Mononuclear cell (primary cell): ENCODE data around the gene TENT4A. TPM values are rescaled to one million over a fixed set of nuclear protein-coding genes. Genes with fewer than 3 reads are reported as not detected.

Experiments used
- H3K27me3 ChIP-seq: 2 replicates; pipeline ENCODE4 v1.6.0; 2011; ENCODE audit warnings: low read length, control low read depth; ENCODE audit not compliant: insufficient read depth
- H3K4me1 ChIP-seq: 2 replicates; pipeline ENCODE4 v1.5.1; 2011; ENCODE audit warnings: mild to moderate bottlenecking, low read length, control low read depth; ENCODE audit not compliant: insufficient read depth
- H3K4me3 ChIP-seq: 2 replicates; pipeline ENCODE4 v1.5.1; 2011; ENCODE audit warnings: mild to moderate bottlenecking, low read length, moderate library complexity
- H3K9me3 ChIP-seq: 2 replicates; pipeline ENCODE4 v1.5.1; 2011; ENCODE audit warnings: low read depth, mild to moderate bottlenecking, control low read depth, low read length
- total RNA-seq: library from RNA; depleted of rRNA; stranded (reverse); fragments of >200 nt; gene quantifications from one replicate; pipeline ENCODE4 v1.2.3, GENCODE V29; 2012

TENT4A gene
- total RNA-seq, 1 donor: 38.9 TPM

GRCh38 chr5:6755519-6755918 is 42.3 kb downstream of the TENT4A start:
- Histone ChIP-seq H3K4me1 (peaks cover 11% of the 10 kb centered on the region), H3K27me3 (no peaks in the 10 kb centered on the region), H3K4me3 (no peak overlapping the region), H3K9me3 (no peaks in the 10 kb centered on the region)

GRCh38 chr5:6755941-6756340 is 42.7 kb downstream of the TENT4A start:
- no peaks in the 10 kb centered on the region for H3K9me3 ChIP-seq
- no peak overlapping the region for H3K4me3 ChIP-seq
- H3K4me1 ChIP-seq: peaks cover 13% of the 10 kb centered on the region
- H3K27me3 ChIP-seq: no peaks in the 10 kb centered on the region

GRCh38 chr5:6757414-6757969 is 44.3 kb downstream of the TENT4A start:
- no peaks in the 10 kb centered on the region for H3K27me3 ChIP-seq
- H3K4me3 ChIP-seq: no peak overlapping the region
- no peaks in the 10 kb centered on the region for H3K9me3 ChIP-seq
- peaks cover 16% of the 10 kb centered on the region for H3K4me1 ChIP-seq

- no peaks in the 10 kb centered on the region for H3K27me3 ChIP-seq
- no peaks in the 10 kb centered on the region for H3K9me3 ChIP-seq
- peaks cover 16% of the 10 kb centered on the region for H3K4me1 ChIP-seq
- no peak overlapping the region for H3K4me3 ChIP-seq
These were observed 45.0 kb downstream of the TENT4A start for GRCh38 chr5:6758236-6758635.

GRCh38 chr5:6758706-6759105 is 45.5 kb downstream of the TENT4A start:
- H3K27me3 ChIP-seq: no peaks in the 10 kb centered on the region
- no peaks in the 10 kb centered on the region for H3K9me3 ChIP-seq
- H3K4me3 ChIP-seq: no peak overlapping the region
- peaks cover 16% of the 10 kb centered on the region for H3K4me1 ChIP-seq

- Histone ChIP-seq H3K9me3 (no peaks in the 10 kb centered on the region), H3K4me1 (peaks cover 13% of the 10 kb centered on the region), H3K4me3 (no peak overlapping the region), H3K27me3 (no peaks in the 10 kb centered on the region)
These were observed 46.2 kb downstream of the TENT4A start for GRCh38 chr5:6759401-6759800.

- no peaks in the 10 kb centered on the region for H3K27me3 ChIP-seq
- no peak overlapping the region for H3K4me3 ChIP-seq
- H3K9me3 ChIP-seq: no peaks in the 10 kb centered on the region
- H3K4me1 ChIP-seq: peaks cover 10% of the 10 kb centered on the region
These were observed 46.8 kb downstream of the TENT4A start for GRCh38 chr5:6759983-6760382.

GRCh38 chr5:6760686-6761085 is 47.5 kb downstream of the TENT4A start:
- Histone ChIP-seq H3K9me3 (no peaks in the 10 kb centered on the region), H3K27me3 (no peaks in the 10 kb centered on the region), H3K4me1 (peaks cover 14% of the 10 kb centered on the region), H3K4me3 (no peak overlapping the region)

GRCh38 chr5:6761333-6761732 is 48.1 kb downstream of the TENT4A start:
- Histone ChIP-seq H3K4me1 (peaks cover 21% of the 10 kb centered on the region), H3K9me3 (no peaks in the 10 kb centered on the region), H3K27me3 (no peaks in the 10 kb centered on the region), H3K4me3 (no peak overlapping the region)

GRCh38 chr5:6762116-6762515 is 48.9 kb downstream of the TENT4A start:
- Histone ChIP-seq H3K4me1 (peaks cover 29% of the 10 kb centered on the region), H3K27me3 (no peaks in the 10 kb centered on the region), H3K9me3 (no peaks in the 10 kb centered on the region), H3K4me3 (no peak overlapping the region)

GRCh38 chr5:6762697-6763096 is 49.5 kb downstream of the TENT4A start:
- H3K27me3 ChIP-seq: no peaks in the 10 kb centered on the region
- no peaks in the 10 kb centered on the region for H3K9me3 ChIP-seq
- peaks cover 33% of the 10 kb centered on the region for H3K4me1 ChIP-seq
- H3K4me3 ChIP-seq: no peak overlapping the region

GRCh38 chr5:6763191-6763590 is 50.0 kb downstream of the TENT4A start:
- H3K27me3 ChIP-seq: no peaks in the 10 kb centered on the region
- H3K9me3 ChIP-seq: no peaks in the 10 kb centered on the region
- no peak overlapping the region for H3K4me3 ChIP-seq
- peaks cover 33% of the 10 kb centered on the region for H3K4me1 ChIP-seq

- Histone ChIP-seq H3K4me1 (peaks cover 26% of the 10 kb centered on the region), H3K27me3 (no peaks in the 10 kb centered on the region), H3K4me3 (no peak overlapping the region), H3K9me3 (no peaks in the 10 kb centered on the region)
These were observed 52.6 kb downstream of the TENT4A start for GRCh38 chr5:6765612-6766525.

- Histone ChIP-seq H3K9me3 (no peaks in the 10 kb centered on the region), H3K27me3 (no peaks in the 10 kb centered on the region), H3K4me3 (no peak overlapping the region), H3K4me1 (peaks cover 22% of the 10 kb centered on the region)
These were observed 53.4 kb downstream of the TENT4A start for GRCh38 chr5:6766604-6767093.

GRCh38 chr5:6767481-6768063 is 54.3 kb downstream of the TENT4A start:
- peaks cover 22% of the 10 kb centered on the region for H3K4me1 ChIP-seq
- no peaks in the 10 kb centered on the region for H3K27me3 ChIP-seq
- no peaks in the 10 kb centered on the region for H3K9me3 ChIP-seq
- no peak overlapping the region for H3K4me3 ChIP-seq
